Measurements from ENCODE around the gene RBM6. TPM values are rescaled to one million over a fixed set of nuclear protein-coding genes. Genes with fewer than 3 reads are reported as not detected.
A peak's percentile ranks its signal among the peaks of the same experiment; 100 is the strongest.

RBM6 gene
- total and polyA plus RNA-seq, 2 of the 4 experiments (the other 2 are of a cell fraction) = 38.5 to 64.6 TPM

DNA sequence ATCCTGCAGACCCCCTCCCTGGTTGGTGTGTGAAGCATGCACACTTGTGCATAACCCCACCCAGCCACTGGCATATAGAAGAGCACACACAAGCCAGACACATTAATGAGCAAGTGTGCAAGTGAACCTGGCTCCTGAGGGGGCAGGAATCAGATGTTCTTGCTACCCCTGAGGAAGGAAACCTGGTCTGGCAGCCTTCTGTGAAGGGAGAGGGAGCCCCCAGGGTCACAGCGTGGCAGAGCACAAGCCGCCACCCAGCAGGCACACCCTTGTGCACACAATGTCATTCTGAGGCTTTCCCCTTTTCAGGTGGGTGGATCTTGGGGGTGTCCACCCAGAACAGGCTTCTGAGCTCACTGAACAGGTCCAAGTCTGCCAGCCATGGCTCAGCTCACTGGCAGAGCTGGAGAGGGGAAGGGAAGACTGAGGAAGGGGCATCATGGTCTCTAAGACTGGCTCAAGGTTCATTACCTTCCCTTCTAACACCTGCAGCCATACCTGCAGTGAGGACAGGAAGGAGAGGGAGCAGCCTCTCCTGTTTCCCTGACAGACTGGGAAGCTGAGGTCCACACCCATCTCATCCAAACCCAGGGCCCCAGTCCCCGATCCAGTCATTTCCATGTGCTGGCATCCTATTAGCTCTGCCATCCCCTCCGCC is 183.6 kb downstream of the RBM6 start:
- H3K27ac ChIP-seq (ENCODE audit: insufficient read depth, low read length) = no peak overlapping the region
- H3K9me3 ChIP-seq (ENCODE audit: control insufficient read depth, insufficient read depth, low read length) = no peaks in the 10 kb centered on the region
- no peak overlapping the region for H4K5ac ChIP-seq (ENCODE audit: low read depth, low read length)
- H3K4me3 ChIP-seq (ENCODE audit: insufficient read depth, low read depth, low read length) = no peak overlapping the region
- no peak overlapping the region for H2AFZ ChIP-seq (replicated peaks; ENCODE audit: low read length, poor library complexity)
- H3K4ac ChIP-seq (ENCODE audit: low read depth, low read length) = 0 out of 2 replicates have a peak overlapping the region, but pooled peaks have one; percentile 59
- no peak overlapping the region for H3K23ac ChIP-seq (ENCODE audit: low read depth, low read length)
- H2BK15ac ChIP-seq (ENCODE audit: low read depth, low read length) = no peak overlapping the region
- H2BK120ac ChIP-seq (ENCODE audit: low read depth, low read length) = no peak overlapping the region
- dilution Hi-C loops (cut with HindIII; ENCODE audit: low sequenced_read_pairs, unreplicated experiment) = no loop called here
- H2AK5ac ChIP-seq (ENCODE audit: low read depth, low read length) = no peak overlapping the region; the same call in 1 of the 2 replicates
- H2AK9ac ChIP-seq (replicated peaks; ENCODE audit: low read depth, low read length, poor library complexity) = no peak overlapping the region
- H2BK5ac ChIP-seq (ENCODE audit: low read depth, low read length, poor library complexity, severe bottlenecking) = no peak overlapping the region
- peaks cover 0 to 12% of the 10 kb centered on the region in 2 experiments; a peak in 1 of 4 replicates for H3K79me1 ChIP-seq (ENCODE audit: low read depth in 1 of 2, low read length in 2 of 2)
- H3K18ac ChIP-seq (ENCODE audit: low read depth, low read length) = no peak overlapping the region
- WGBS, 2 experiments (ENCODE audit: extremely low coverage in 2 of 2, insufficient read length in 1 of 2) = 100% methylated on average over 1 of the region's 4 CpGs; no CpG with 5 or more reads in 1 of the 2 experiments
- peaks cover 31% of the 10 kb centered on the region for H3K4me1 ChIP-seq (ENCODE audit: control insufficient read depth, insufficient read depth, low read length)
- CTCF ChIA-PET = interaction anchor here (0.8 to 1.5 kb wide), 2 partner anchors 64 to 66 kb away, joined by 3 to 8 read pairs; no protein-coding TSS in a partner anchor
- no peaks in the 10 kb centered on the region for H3K27me3 ChIP-seq (ENCODE audit: control insufficient read depth, insufficient read depth, low read length)
- H4K20me1 ChIP-seq (ENCODE audit: insufficient read depth, low read length) = peaks cover 35% of the 10 kb centered on the region
- H3K9me1 ChIP-seq (ENCODE audit: insufficient read depth, low read length) = peaks cover 20% of the 10 kb centered on the region; the same call in 1 of the 2 replicates
- ATAC-seq (ENCODE audit: low read depth) (no peak), DNase-seq (no peak)
- H4K91ac ChIP-seq (ENCODE audit: insufficient read depth, low read depth, low read length) = no peak overlapping the region
- intact Hi-C loops (cut with micrococcal nuclease) = no loop called here
- no peak overlapping the region for H3K14ac ChIP-seq (replicated peaks; ENCODE audit: low read depth, low read length)
- H3K9ac ChIP-seq (ENCODE audit: low read depth, low read length) = no peak overlapping the region
- H3K36me3 ChIP-seq (ENCODE audit: control insufficient read depth, insufficient read depth, low read length) = peaks cover 19% of the 10 kb centered on the region
- in situ Hi-C loops (cut with MboI; ENCODE audit: low sequenced_read_pairs) = loop anchor here (5.0 kb wide), 1 partner anchor 59 kb away; no protein-coding TSS in a partner anchor
- H3K56ac ChIP-seq (ENCODE audit: extremely low read depth, insufficient read depth, low read length) = no peak overlapping the region
- H2BK20ac ChIP-seq (ENCODE audit: low read depth, low read length) = no peak overlapping the region
- H4K8ac ChIP-seq (ENCODE audit: low read depth in 2 of 2, low read length in 2 of 2) = peak overlapping the region in 1 of 2 experiments; percentile 13; a peak in 1 of 4 replicates
- BruUV-seq (replicated peaks) = no TSS peak
- POLR2A ChIA-PET (ENCODE audit: unreplicated experiment) = no interaction called here
- no peak overlapping the region for H3K4me2 ChIP-seq (ENCODE audit: low read depth, low read length)
- TF ChIP-seq, protein P1, sequence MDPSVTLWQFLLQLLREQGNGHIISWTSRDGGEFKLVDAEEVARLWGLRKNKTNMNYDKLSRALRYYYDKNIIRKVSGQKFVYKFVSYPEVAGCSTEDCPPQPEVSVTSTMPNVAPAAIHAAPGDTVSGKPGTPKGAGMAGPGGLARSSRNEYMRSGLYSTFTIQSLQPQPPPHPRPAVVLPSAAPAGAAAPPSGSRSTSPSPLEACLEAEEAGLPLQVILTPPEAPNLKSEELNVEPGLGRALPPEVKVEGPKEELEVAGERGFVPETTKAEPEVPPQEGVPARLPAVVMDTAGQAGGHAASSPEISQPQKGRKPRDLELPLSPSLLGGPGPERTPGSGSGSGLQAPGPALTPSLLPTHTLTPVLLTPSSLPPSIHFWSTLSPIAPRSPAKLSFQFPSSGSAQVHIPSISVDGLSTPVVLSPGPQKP (IDR thresholded peaks at IDR 0.05; ENCODE audit: borderline replicate concordance, low read depth, low read length) = no peak
- TF ChIP-seq RCOR1 (IDR thresholded peaks at IDR 0.05; ENCODE audit: insufficient replicate concordance, low read length) (no peak), CHD1 (IDR thresholded peaks at IDR 0.05; ENCODE audit: low read depth, low read length) (no peak), POLR2A (IDR thresholded peaks at IDR 0.05; ENCODE audit: low read depth, low read length) (no peak), MAFK (IDR thresholded peaks at IDR 0.05; ENCODE audit: low read depth, low read length) (no peak), RFX5 (IDR thresholded peaks at IDR 0.05; ENCODE audit: low read depth, low read length) (no peak), CEBPB (IDR thresholded peaks at IDR 0.05; ENCODE audit: low read depth, low read length) (no peak), RAD21 (IDR thresholded peaks at IDR 0.05; ENCODE audit: low read length) (no peak), MXI1 (IDR thresholded peaks at IDR 0.05; ENCODE audit: borderline replicate concordance, low read depth, low read length) (no peak), SMC3 (IDR thresholded peaks at IDR 0.05; ENCODE audit: low read depth, low read length) (no peak), BHLHE40 (IDR thresholded peaks at IDR 0.05; ENCODE audit: low read depth, low read length) (no peak), FOS (IDR thresholded peaks at IDR 0.05; ENCODE audit: low read depth, low read length) (no peak), NFE2L2 (IDR thresholded peaks at IDR 0.05; ENCODE audit: low read depth, low read length) (no peak)
- TF ChIP-seq, protein P2, sequence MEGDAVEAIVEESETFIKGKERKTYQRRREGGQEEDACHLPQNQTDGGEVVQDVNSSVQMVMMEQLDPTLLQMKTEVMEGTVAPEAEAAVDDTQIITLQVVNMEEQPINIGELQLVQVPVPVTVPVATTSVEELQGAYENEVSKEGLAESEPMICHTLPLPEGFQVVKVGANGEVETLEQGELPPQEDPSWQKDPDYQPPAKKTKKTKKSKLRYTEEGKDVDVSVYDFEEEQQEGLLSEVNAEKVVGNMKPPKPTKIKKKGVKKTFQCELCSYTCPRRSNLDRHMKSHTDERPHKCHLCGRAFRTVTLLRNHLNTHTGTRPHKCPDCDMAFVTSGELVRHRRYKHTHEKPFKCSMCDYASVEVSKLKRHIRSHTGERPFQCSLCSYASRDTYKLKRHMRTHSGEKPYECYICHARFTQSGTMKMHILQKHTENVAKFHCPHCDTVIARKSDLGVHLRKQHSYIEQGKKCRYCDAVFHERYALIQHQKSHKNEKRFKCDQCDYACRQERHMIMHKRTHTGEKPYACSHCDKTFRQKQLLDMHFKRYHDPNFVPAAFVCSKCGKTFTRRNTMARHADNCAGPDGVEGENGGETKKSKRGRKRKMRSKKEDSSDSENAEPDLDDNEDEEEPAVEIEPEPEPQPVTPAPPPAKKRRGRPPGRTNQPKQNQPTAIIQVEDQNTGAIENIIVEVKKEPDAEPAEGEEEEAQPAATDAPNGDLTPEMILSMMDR (conservative IDR thresholded peaks at IDR 0.05; ENCODE audit: low read depth, low read length) = no peak
- TF ChIP-seq, protein P3, sequence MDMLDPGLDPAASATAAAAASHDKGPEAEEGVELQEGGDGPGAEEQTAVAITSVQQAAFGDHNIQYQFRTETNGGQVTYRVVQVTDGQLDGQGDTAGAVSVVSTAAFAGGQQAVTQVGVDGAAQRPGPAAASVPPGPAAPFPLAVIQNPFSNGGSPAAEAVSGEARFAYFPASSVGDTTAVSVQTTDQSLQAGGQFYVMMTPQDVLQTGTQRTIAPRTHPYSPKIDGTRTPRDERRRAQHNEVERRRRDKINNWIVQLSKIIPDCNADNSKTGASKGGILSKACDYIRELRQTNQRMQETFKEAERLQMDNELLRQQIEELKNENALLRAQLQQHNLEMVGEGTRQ (IDR thresholded peaks at IDR 0.05; ENCODE audit: low read depth, low read length) = no peak
